H9 (cell line): ENCODE results near the gene HNRNPA3. TPM values are rescaled to one million over a fixed set of nuclear protein-coding genes. Genes with fewer than 3 reads are reported as not detected.

Experiments used
- DNase-seq: peaks from one replicate; pipeline ENCODE4 v3.0.0-alpha.2; 2017
- H2AFZ ChIP-seq: one replicate; pipeline ENCODE4 v1.6.1; 2013; ENCODE audit warnings: mild to moderate bottlenecking, low read length, control low read depth, moderate library complexity
- H2AK5ac ChIP-seq: 2 replicates; pipeline ENCODE4 v1.6.1; 2013; ENCODE audit warnings: low read length, control low read depth, mixed read lengths; ENCODE audit not compliant: insufficient read length
- H2BK120ac ChIP-seq: one replicate; pipeline ENCODE4 v1.6.1; 2013; ENCODE audit warnings: low read depth, mild to moderate bottlenecking, low read length, control low read depth, inconsistent platforms; ENCODE audit not compliant: poor library complexity, severe bottlenecking
- H2BK12ac ChIP-seq: 2 replicates; pipeline ENCODE4 v1.6.1; 2013; ENCODE audit warnings: low read length, control low read depth, mixed read lengths, low read depth; ENCODE audit not compliant: insufficient read length
- H2BK15ac ChIP-seq: 2 replicates; pipeline ENCODE4 v1.6.1; 2013; ENCODE audit warnings: low read depth, low read length, control low read depth
- H2BK20ac ChIP-seq: one replicate; pipeline ENCODE4 v1.6.1; 2013; ENCODE audit warnings: low read depth, mild to moderate bottlenecking, low read length, control low read depth, inconsistent platforms; ENCODE audit not compliant: poor library complexity, severe bottlenecking
- H2BK5ac ChIP-seq: 2 replicates; pipeline ENCODE4 v1.6.1; 2013; ENCODE audit warnings: low read length, control low read depth, mixed read lengths; ENCODE audit not compliant: insufficient read length
- H3K14ac ChIP-seq: 2 replicates; pipeline ENCODE4 v1.6.1; 2013; ENCODE audit warnings: low read length, control low read depth; ENCODE audit not compliant: insufficient read depth
- H3K18ac ChIP-seq: 2 replicates; pipeline ENCODE4 v1.6.1; 2013; ENCODE audit warnings: low read depth, mild to moderate bottlenecking, mixed read lengths, low read length, control low read depth; ENCODE audit not compliant: insufficient read length
- H3K23ac ChIP-seq: 2 replicates; pipeline ENCODE4 v1.6.1; 2013; ENCODE audit warnings: low read length, control low read depth, mixed read lengths, low read depth; ENCODE audit not compliant: insufficient read length
- H3K23me2 ChIP-seq: 2 replicates; pipeline ENCODE4 v1.6.1; 2013; ENCODE audit warnings: low read depth, mild to moderate bottlenecking, mixed read lengths, low read length, control low read depth; ENCODE audit not compliant: insufficient read length, poor library complexity, severe bottlenecking
- H3K27ac ChIP-seq: 2 replicates; pipeline ENCODE4 v1.5.1; 2013; ENCODE audit warnings: low read length, control low read depth, mixed read lengths, low read depth; ENCODE audit not compliant: insufficient read length
- H3K27me3 ChIP-seq: 2 replicates; pipeline ENCODE4 v1.6.1; 2013; ENCODE audit warnings: low read length, control low read depth, inconsistent platforms; ENCODE audit not compliant: insufficient read depth
- H3K4ac ChIP-seq: 2 replicates; pipeline ENCODE4 v1.6.1; 2013; ENCODE audit warnings: low read depth, mild to moderate bottlenecking, control low read depth, inconsistent platforms, low read length, moderate library complexity
- H3K4me1 ChIP-seq: 2 replicates; pipeline ENCODE4 v1.6.1; 2013; ENCODE audit warnings: low read length, control low read depth, inconsistent platforms; ENCODE audit not compliant: insufficient read depth
- H3K4me2 ChIP-seq: 2 replicates; pipeline ENCODE4 v1.6.1; 2013; ENCODE audit warnings: low read length, control low read depth, mixed read lengths; ENCODE audit not compliant: insufficient read length, insufficient read depth
- H3K56ac ChIP-seq: 2 replicates; pipeline ENCODE4 v1.6.1; 2013; ENCODE audit warnings: low read depth, mild to moderate bottlenecking, mixed read lengths, low read length, control low read depth; ENCODE audit not compliant: insufficient read length
- H3K79me1 ChIP-seq: 2 replicates; pipeline ENCODE4 v1.6.1; 2013; ENCODE audit warnings: low read depth, mild to moderate bottlenecking, moderate library complexity, low read length, control low read depth, inconsistent platforms; ENCODE audit not compliant: insufficient read depth, poor library complexity, severe bottlenecking
- H3K79me2 ChIP-seq: 2 replicates; pipeline ENCODE4 v1.6.1; 2013; ENCODE audit warnings: low read length, control low read depth, inconsistent platforms; ENCODE audit not compliant: insufficient read depth
- H3K9ac ChIP-seq: 2 replicates; pipeline ENCODE4 v1.6.1; 2013; ENCODE audit warnings: low read length, control low read depth, mixed read lengths; ENCODE audit not compliant: insufficient read length; ENCODE audit errors: extremely low read depth
- H3K9me3 ChIP-seq: one replicate; pipeline ENCODE4 v1.6.1; 2013; ENCODE audit warnings: low read depth, low read length, inconsistent platforms; ENCODE audit not compliant: control insufficient read depth
- H3T11ph ChIP-seq: one replicate; pipeline ENCODE4 v1.6.1; 2013; ENCODE audit warnings: mild to moderate bottlenecking, low read length, control low read depth, inconsistent platforms
- H4K20me1 ChIP-seq: one replicate; pipeline ENCODE4 v1.6.1; 2013; ENCODE audit not compliant: control insufficient read depth, insufficient read length, insufficient read depth
- H4K5ac ChIP-seq: 2 replicates; pipeline ENCODE4 v1.6.1; 2013; ENCODE audit warnings: low read depth, mild to moderate bottlenecking, mixed read lengths, low read length, control low read depth; ENCODE audit not compliant: insufficient read length
- H4K8ac ChIP-seq: replicated peaks from 2 replicates; pipeline ENCODE4 v1.6.1; 2013; ENCODE audit warnings: low read length, control low read depth, mixed read lengths, low read depth; ENCODE audit not compliant: insufficient read length
- H4K91ac ChIP-seq: 2 replicates; pipeline ENCODE4 v1.6.1; 2013; ENCODE audit warnings: low read depth, mild to moderate bottlenecking, moderate library complexity, mixed read lengths, low read length, control low read depth; ENCODE audit not compliant: insufficient read length
- H3K27ac Mint-ChIP-seq, 3 experiments: 2 replicates in 2 of 3; 3 replicates in 1 of 3; pipeline ENCODE4 v1.8.0; 2020 to 2021; ENCODE audit warnings: mixed read lengths in 3 of 3, mild to moderate bottlenecking in 1 of 3, moderate library complexity in 1 of 3
- H3K27me3 Mint-ChIP-seq: 2 replicates; pipeline ENCODE4 v1.8.0; 2021; ENCODE audit warnings: low read depth, mild to moderate bottlenecking, moderate library complexity, mixed read lengths
- H3K36me3 Mint-ChIP-seq, 3 experiments: 2 replicates in 2 of 3; 3 replicates in 1 of 3; pipeline ENCODE4 v1.8.0; 2020 to 2021; ENCODE audit warnings: low read depth in 3 of 3, mixed read lengths in 3 of 3; ENCODE audit not compliant: insufficient read depth in 1 of 3
- H3K4me1 Mint-ChIP-seq, 2 experiments: 2 replicates each; pipeline ENCODE4 v1.8.0; 2020; ENCODE audit warnings: mixed read lengths in 2 of 2
- H3K4me3 Mint-ChIP-seq, 2 experiments: 2 replicates in 1 of 2; 3 replicates in 1 of 2; pipeline ENCODE4 v1.8.0; 2020 to 2021; ENCODE audit warnings: mild to moderate bottlenecking in 2 of 2, mixed read lengths in 2 of 2, moderate library complexity in 1 of 2
- H3K9me3 Mint-ChIP-seq, 2 experiments: 2 replicates in 1 of 2; 3 replicates in 1 of 2; pipeline ENCODE4 v1.8.0; 2020; ENCODE audit warnings: mild to moderate bottlenecking in 2 of 2, mixed read lengths in 2 of 2, moderate library complexity in 1 of 2
- WGBS: extraction: QIAGEN DNeasy Blood & Tissue Kit; methylation state at CpG from one replicate; pipeline ENCODE4 v1.1.7; 2013; ENCODE audit warnings: missing lambda C conversion rate, low lambda C conversion rate, mixed read lengths; ENCODE audit not compliant: insufficient read length; ENCODE audit errors: extremely low coverage; 5-methylcytosine and 5-hydroxymethylcytosine counted together
- total RNA-seq: library from RNA; stranded (reverse); gene quantifications from 2 replicates; pipeline ENCODE4 v1.2.1, GENCODE V29; 2021
- TF ChIP-seq, protein P1 (sequence below): fragments of 200-600 bp; sonication (generic); conservative IDR thresholded peaks from 3 replicates; pipeline ENCODE4 v1.8.0; 2021; ENCODE audit warnings: antibody characterized with exemption, mild to moderate bottlenecking

HNRNPA3 gene
- total RNA-seq, 1 experiment from 2014 or later, result 405 TPM

DNA sequence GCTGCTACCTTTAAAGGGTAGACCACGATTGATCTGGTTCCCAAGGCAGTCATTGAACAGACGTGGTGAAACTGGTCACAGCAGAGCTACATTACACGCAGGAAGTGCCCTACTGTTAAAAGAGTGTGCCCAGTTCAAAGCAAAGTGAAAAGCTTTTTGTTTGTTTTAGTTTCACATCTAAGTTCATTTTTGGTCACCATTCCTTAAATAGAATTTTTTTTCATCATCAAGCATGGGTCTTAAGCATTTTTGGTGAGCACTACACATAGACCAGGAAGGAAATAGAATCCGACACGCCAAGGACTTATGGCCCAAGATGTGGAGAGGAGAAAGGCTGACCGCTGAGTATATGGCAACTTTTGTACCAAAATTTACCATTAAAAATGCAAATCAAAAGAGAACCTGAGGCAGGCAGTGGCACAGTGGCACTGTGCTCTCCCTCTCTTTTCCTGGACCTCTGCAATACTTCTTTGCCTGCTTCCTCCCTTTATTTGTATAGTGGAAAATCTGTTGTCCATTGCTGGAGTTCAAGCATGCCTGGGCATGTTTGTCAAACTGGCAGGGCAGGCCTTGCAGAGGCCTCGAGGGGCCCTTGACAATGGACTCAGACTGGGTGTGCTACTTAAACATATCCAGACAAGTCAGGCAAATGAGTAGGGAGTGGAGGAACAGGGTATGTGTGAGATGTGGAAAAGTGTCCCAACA lies 42.6 kb upstream of the HNRNPA3 start:
- Histone ChIP-seq H3K9ac (no peak overlapping the region), H2AK5ac (no peak overlapping the region), H3K18ac (peak overlapping the region; percentile 78), H3K27ac (no peak overlapping the region), H2AFZ (peak overlapping the region; percentile 78), H3K79me2 (no peaks in the 10 kb centered on the region), H3K9me3 (no peaks in the 10 kb centered on the region), H3K56ac (no peak overlapping the region), H3K23me2 (no peaks in the 10 kb centered on the region), H4K8ac (no peak overlapping the region), H3K79me1 (no peaks in the 10 kb centered on the region), H2BK120ac (peak overlapping the region; percentile 81), H2BK15ac (no peak overlapping the region), H4K91ac (no peak overlapping the region), H4K5ac (no peak overlapping the region), H4K20me1 (no peaks in the 10 kb centered on the region), H3T11ph (peak overlapping the region; percentile 26), H3K23ac (no peak overlapping the region), H2BK20ac (no peak overlapping the region), H2BK12ac (no peak overlapping the region), H3K14ac (no peak overlapping the region), H3K27me3 (no peaks in the 10 kb centered on the region), H2BK5ac (no peak overlapping the region), H3K4me1 (peaks cover 7% of the 10 kb centered on the region), H3K4me2 (no peak overlapping the region), H3K4ac (no peak overlapping the region; the same call in 1 of the 2 replicates)
- TF ChIP-seq, protein P1, sequence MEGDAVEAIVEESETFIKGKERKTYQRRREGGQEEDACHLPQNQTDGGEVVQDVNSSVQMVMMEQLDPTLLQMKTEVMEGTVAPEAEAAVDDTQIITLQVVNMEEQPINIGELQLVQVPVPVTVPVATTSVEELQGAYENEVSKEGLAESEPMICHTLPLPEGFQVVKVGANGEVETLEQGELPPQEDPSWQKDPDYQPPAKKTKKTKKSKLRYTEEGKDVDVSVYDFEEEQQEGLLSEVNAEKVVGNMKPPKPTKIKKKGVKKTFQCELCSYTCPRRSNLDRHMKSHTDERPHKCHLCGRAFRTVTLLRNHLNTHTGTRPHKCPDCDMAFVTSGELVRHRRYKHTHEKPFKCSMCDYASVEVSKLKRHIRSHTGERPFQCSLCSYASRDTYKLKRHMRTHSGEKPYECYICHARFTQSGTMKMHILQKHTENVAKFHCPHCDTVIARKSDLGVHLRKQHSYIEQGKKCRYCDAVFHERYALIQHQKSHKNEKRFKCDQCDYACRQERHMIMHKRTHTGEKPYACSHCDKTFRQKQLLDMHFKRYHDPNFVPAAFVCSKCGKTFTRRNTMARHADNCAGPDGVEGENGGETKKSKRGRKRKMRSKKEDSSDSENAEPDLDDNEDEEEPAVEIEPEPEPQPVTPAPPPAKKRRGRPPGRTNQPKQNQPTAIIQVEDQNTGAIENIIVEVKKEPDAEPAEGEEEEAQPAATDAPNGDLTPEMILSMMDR, result no peak
- Mint-ChIP-seq H3K4me3 (no peak overlapping the region), H3K27me3 (no peaks in the 10 kb centered on the region), H3K27ac (peak overlapping the region in 1 of 3 experiments; percentile 40; a peak in 3 of 7 replicates), H3K9me3 (no peaks in the 10 kb centered on the region), H3K4me1 (peaks cover 36 to 41% of the 10 kb centered on the region in 2 experiments), H3K36me3 (no peaks in the 10 kb centered on the region)
- DNase-seq, result no peak
- WGBS, result no CpG with 5 or more reads among the region's 7 CpGs
